Measurements from ENCODE around the gene GPR141. TPM values are rescaled to one million over a fixed set of nuclear protein-coding genes. Genes with fewer than 3 reads are reported as not detected.

The GPR141 gene
- total and polyA plus RNA-seq, 2 of the 13 experiments (the other 11 are each of a cell fraction or from before 2014, with no cell fraction given), result not detected

- intact Hi-C loops (cut with micrococcal nuclease; ENCODE audit: unreplicated experiment), result no loop called here
- WGBS (ENCODE audit: low lambda C conversion rate), result 0% methylated on average over 1 of the region's 1 CpG
- CTCF ChIA-PET (ENCODE audit: low intra/inter-chr PET ratio, low total read pairs), result no interaction called here
Measured at GRCh38 chr7:37719077-37719476, 35.5 kb downstream of the GPR141 start.

GRCh38 chr7:37724732-37725131 is 41.2 kb downstream of the GPR141 start:
- TF ChIP-seq ZNF546 (CRISPR knock-in tag; conservative IDR thresholded peaks at IDR 0.05) (no peak), ETS1 (CRISPR knock-in tag; IDR thresholded peaks at IDR 0.05) (no peak), TBP (CRISPR knock-in tag; IDR thresholded peaks at IDR 0.05) (no peak)
- Histone ChIP-seq H3K27me3 (ENCODE audit: control insufficient read depth in 1 of 2, insufficient read depth in 2 of 2, low read length in 2 of 2) (no peaks in the 10 kb centered on the region), H4K20me1 (ENCODE audit: insufficient read depth, low read length) (no peaks in the 10 kb centered on the region), H3K4me1 (ENCODE audit: insufficient read depth, low read length) (no peaks in the 10 kb centered on the region), H3K9ac (ENCODE audit: insufficient read depth, low read depth, low read length) (no peak overlapping the region), H3K36me3 (replicated peaks in 1 of 2; ENCODE audit: control insufficient read depth in 1 of 2, insufficient read depth in 2 of 2, low read length in 2 of 2) (no peaks in the 10 kb centered on the region), H3K79me2 (ENCODE audit: insufficient read depth, low read length) (no peaks in the 10 kb centered on the region), H3K9me3 (ENCODE audit: low read length) (no peaks in the 10 kb centered on the region), H3K4me2 (ENCODE audit: low read depth, low read length) (no peak overlapping the region), H3K4me3 (replicated peaks in 1 of 3; ENCODE audit: insufficient read depth in 1 of 3, low read depth in 2 of 3, low read length in 3 of 3) (no peak overlapping the region), H3K27ac (ENCODE audit: extremely low read length, insufficient read depth, low read length) (no peak overlapping the region), H2AFZ (ENCODE audit: low read length) (no peak overlapping the region)
- no peak for DNase-seq (ENCODE audit: low spot score)
- FAIRE-seq, result no peak
- in situ Hi-C loops (cut with HindIII; ENCODE audit: extremely low pct_ligation_motif_present, low pct_unique_long_range_greater_than_20kb), result no loop called here
- BruUV-seq (replicated peaks), result no TSS peak
- POLR2A ChIA-PET, result no interaction called here
- WGBS (ENCODE audit: low lambda C conversion rate), result 4% methylated on average over 4 of the region's 4 CpGs
- ATAC-seq, result no peak
- CTCF ChIA-PET (ENCODE audit: low intra/inter-chr PET ratio, low total read pairs), result no interaction called here
- intact Hi-C loops (cut with micrococcal nuclease; ENCODE audit: unreplicated experiment), result no loop called here

More at GRCh38 chr7:37719077-37719476, 35.5 kb downstream of the GPR141 start:
- H3K36me3 ChIP-seq (replicated peaks in 1 of 2; ENCODE audit: control insufficient read depth in 1 of 2, insufficient read depth in 2 of 2, low read length in 2 of 2), result no peaks in the 10 kb centered on the region
- H3K27me3 ChIP-seq (ENCODE audit: control insufficient read depth in 1 of 2, insufficient read depth in 2 of 2, low read length in 2 of 2), result no peaks in the 10 kb centered on the region
- no peaks in the 10 kb centered on the region for H4K20me1 ChIP-seq (ENCODE audit: insufficient read depth, low read length)
- H3K4me3 ChIP-seq (replicated peaks in 1 of 3; ENCODE audit: insufficient read depth in 1 of 3, low read depth in 2 of 3, low read length in 3 of 3), result no peak overlapping the region
- FAIRE-seq (no peak), ATAC-seq (no peak), DNase-seq (ENCODE audit: low spot score) (no peak)
- H3K9ac ChIP-seq (ENCODE audit: insufficient read depth, low read depth, low read length), result no peak overlapping the region
- no peaks in the 10 kb centered on the region for H3K79me2 ChIP-seq (ENCODE audit: insufficient read depth, low read length)
- BruUV-seq (replicated peaks), result no TSS peak
- no peak overlapping the region for H3K27ac ChIP-seq (ENCODE audit: extremely low read length, insufficient read depth, low read length)
- H3K9me3 ChIP-seq (ENCODE audit: low read length), result no peaks in the 10 kb centered on the region
- no peaks in the 10 kb centered on the region for H3K4me1 ChIP-seq (ENCODE audit: insufficient read depth, low read length)
- TF ChIP-seq SSRP1 (CRISPR knock-in tag; IDR thresholded peaks at IDR 0.05) (no peak), ATF1 (CRISPR knock-in tag; IDR thresholded peaks at IDR 0.05) (no peak), E2F5 (CRISPR knock-in tag; conservative IDR thresholded peaks at IDR 0.05) (no peak), E2F2 (CRISPR knock-in tag; IDR thresholded peaks at IDR 0.05; ENCODE audit: borderline replicate concordance) (no peak), ZSCAN29 (CRISPR knock-in tag; conservative IDR thresholded peaks at IDR 0.05) (no peak)
- no peak overlapping the region for H2AFZ ChIP-seq (ENCODE audit: low read length)
- POLR2A ChIA-PET, result no interaction called here
- no peak overlapping the region for H3K4me2 ChIP-seq (ENCODE audit: low read depth, low read length)
- in situ Hi-C loops (cut with HindIII; ENCODE audit: extremely low pct_ligation_motif_present, low pct_unique_long_range_greater_than_20kb), result no loop called here
